Stimulated activated CD4-positive, alpha-beta T cell treated with anti-CD3 and anti-CD28 coated beads, TNF-alpha, amount 100 ng/mL, for 1 hour (primary cell): ENCODE results near the gene OR51A2.
"Not testable (repeated sequence)": the region's sequence is repeated elsewhere in the genome, so short reads cannot be mapped to it uniquely, and the experiment has no call there.

Experiments used
- DNase-seq, 3 donors: peaks; one replicate each; pipeline ENCODE4 v3.0.0-alpha.2; 2020; ENCODE audit warnings: low read depth in 3 of 3, low spot score in 1 of 3

The OR51A2 gene

GRCh38 chr11:4955613-4956012 lies at the start of gene OR51A2:
TSS of gene OR51A2 (minus strand) at chr11:4955713. CDS start at chr11:4955713, 0 bp downstream.
- not testable (repeated sequence) for DNase-seq

GRCh38 chr11:5004424-5005274 lies 49.1 kb upstream of the OR51A2 start:
- no peak for DNase-seq

- DNase-seq = no peak
These were observed 39.0 kb upstream of the OR51A2 start, which contains the start of gene OR51L1 for GRCh38 chr11:4994551-4994950. TSS of gene OR51L1 (plus strand) at chr11:4994851. CDS start at chr11:4998983, 4,132 bp downstream.

- DNase-seq = no peak
These were observed 35.5 kb upstream of the OR51A2 start for GRCh38 chr11:4991060-4991459.

GRCh38 chr11:4983841-4984240 lies 28.3 kb upstream of the OR51A2 start:
- DNase-seq = no peak

GRCh38 chr11:4982678-4983077 lies 27.2 kb upstream of the OR51A2 start:
- DNase-seq = no peak

GRCh38 chr11:4979036-4979435 lies 23.5 kb upstream of the OR51A2 start:
- DNase-seq = no peak

GRCh38 chr11:4975436-4975835 lies 19.9 kb upstream of the OR51A2 start:
- no peak for DNase-seq

- no peak for DNase-seq
These were observed 7.3 kb upstream of the OR51A2 start for GRCh38 chr11:4962816-4963215.

GRCh38 chr11:4960877-4961276 lies 5.4 kb upstream of the OR51A2 start:
- DNase-seq = no peak

GRCh38 chr11:4957396-4957795 lies 1.9 kb upstream of the OR51A2 start:
- no peak for DNase-seq

- no peak for DNase-seq
These were observed 8.0 kb downstream of the OR51A2 start, which contains the start of gene OR51A4 for GRCh38 chr11:4947505-4947904. TSS of gene OR51A4 (minus strand) at chr11:4947605. CDS start at chr11:4947100, 505 bp downstream.

- DNase-seq = no peak
These were observed 18.8 kb downstream of the OR51A2 start for GRCh38 chr11:4936745-4937144.

- no peak for DNase-seq
These were observed 22.8 kb downstream of the OR51A2 start for GRCh38 chr11:4932751-4933150.

GRCh38 chr11:4926608-4927007 lies 28.9 kb downstream of the OR51A2 start:
- no peak for DNase-seq

- no peak for DNase-seq
These were observed 31.3 kb downstream of the OR51A2 start, which contains the start of gene OR51G1 for GRCh38 chr11:4924239-4924638. TSS of gene OR51G1 (minus strand) at chr11:4924339. CDS start at chr11:4924339, 0 bp downstream.

- DNase-seq = no peak
These were observed 33.2 kb downstream of the OR51A2 start for GRCh38 chr11:4922304-4922703.

GRCh38 chr11:4921796-4922195 lies 33.7 kb downstream of the OR51A2 start:
- DNase-seq = no peak

GRCh38 chr11:4919250-4919649 lies 36.3 kb downstream of the OR51A2 start, which contains the start of gene OR51G2:
TSS of gene OR51G2 (minus strand) at chr11:4919350. CDS start at chr11:4915663, 3,687 bp downstream.
- no peak for DNase-seq

GRCh38 chr11:4916581-4916980 lies 38.9 kb downstream of the OR51A2 start:
- no peak for DNase-seq
